ENCODE results near the gene BIN2. TPM values are rescaled to one million over a fixed set of nuclear protein-coding genes. Genes with fewer than 3 reads are reported as not detected.
A peak's percentile ranks its signal among the peaks of the same experiment; 100 is the strongest.

Gene BIN2
- total RNA-seq, 1 experiment from 2014 or later = 0.39 TPM

DNA sequence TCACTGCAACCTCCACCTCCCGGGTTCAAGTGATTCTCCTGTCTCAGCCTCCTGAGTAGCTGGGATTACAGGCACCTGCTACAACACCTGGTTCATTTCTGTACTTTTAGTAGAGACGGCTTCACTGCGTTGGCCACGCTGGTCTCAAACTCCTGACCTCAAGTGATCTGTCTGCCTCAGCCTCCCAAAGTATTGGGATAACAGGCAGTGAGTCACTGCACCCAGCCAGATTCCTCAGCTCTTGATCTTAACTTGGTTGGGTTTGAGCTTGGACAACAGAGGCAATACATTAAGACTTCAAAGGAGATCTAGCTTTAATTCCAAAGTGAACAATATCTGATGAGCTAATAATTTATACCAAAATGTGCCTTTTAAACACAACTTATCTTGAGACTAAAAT, 79.7 kb downstream of the BIN2 start:
- no peak for ATAC-seq
- ChIA-PET POLR2A (interaction anchor here (0.8 kb wide), 1 partner anchor 167 kb away, joined by 11 read pairs; no protein-coding TSS in a partner anchor), CTCF (no interaction called here)
- no peak overlapping the region for H3K27ac ChIP-seq (ENCODE audit: low read length)
- no peaks in the 10 kb centered on the region for H3K9me3 ChIP-seq (ENCODE audit: control insufficient read depth, insufficient read depth, low read depth, low read length)
- intact Hi-C loops (cut with micrococcal nuclease; ENCODE audit: unreplicated experiment) (no loop called here), in situ Hi-C loops (cut with HindIII; ENCODE audit: low pct_unique_long_range_greater_than_20kb, low sequenced_read_pairs) (no loop called here)
- H3K4me1 ChIP-seq (ENCODE audit: control insufficient read depth, insufficient read depth, low read length) = peaks cover 9% of the 10 kb centered on the region
- H3K36me3 ChIP-seq (ENCODE audit: control insufficient read depth, insufficient read depth, low read length) = peaks cover 30% of the 10 kb centered on the region
- no peaks in the 10 kb centered on the region for H3K27me3 ChIP-seq (ENCODE audit: control insufficient read depth, insufficient read depth, low read length)
- H3K4me3 ChIP-seq (ENCODE audit: low read depth in 2 of 2, low read length in 2 of 2) = no peak overlapping the region
- DNase-seq (ENCODE audit: low read depth, low spot score) = no peak
- BruUV-seq (replicated peaks) = no TSS peak
- no peak for TF ChIP-seq SIN3A (IDR thresholded peaks at IDR 0.05; ENCODE audit: borderline replicate concordance, insufficient read depth, low read depth, low read length)
- TF ChIP-seq, protein P1, sequence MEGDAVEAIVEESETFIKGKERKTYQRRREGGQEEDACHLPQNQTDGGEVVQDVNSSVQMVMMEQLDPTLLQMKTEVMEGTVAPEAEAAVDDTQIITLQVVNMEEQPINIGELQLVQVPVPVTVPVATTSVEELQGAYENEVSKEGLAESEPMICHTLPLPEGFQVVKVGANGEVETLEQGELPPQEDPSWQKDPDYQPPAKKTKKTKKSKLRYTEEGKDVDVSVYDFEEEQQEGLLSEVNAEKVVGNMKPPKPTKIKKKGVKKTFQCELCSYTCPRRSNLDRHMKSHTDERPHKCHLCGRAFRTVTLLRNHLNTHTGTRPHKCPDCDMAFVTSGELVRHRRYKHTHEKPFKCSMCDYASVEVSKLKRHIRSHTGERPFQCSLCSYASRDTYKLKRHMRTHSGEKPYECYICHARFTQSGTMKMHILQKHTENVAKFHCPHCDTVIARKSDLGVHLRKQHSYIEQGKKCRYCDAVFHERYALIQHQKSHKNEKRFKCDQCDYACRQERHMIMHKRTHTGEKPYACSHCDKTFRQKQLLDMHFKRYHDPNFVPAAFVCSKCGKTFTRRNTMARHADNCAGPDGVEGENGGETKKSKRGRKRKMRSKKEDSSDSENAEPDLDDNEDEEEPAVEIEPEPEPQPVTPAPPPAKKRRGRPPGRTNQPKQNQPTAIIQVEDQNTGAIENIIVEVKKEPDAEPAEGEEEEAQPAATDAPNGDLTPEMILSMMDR (IDR thresholded peaks at IDR 0.05) = no peak
- TF ChIP-seq TCF7L2 (IDR thresholded peaks at IDR 0.05; ENCODE audit: low read depth, low read length) = no peak
- TF ChIP-seq, protein P2, sequence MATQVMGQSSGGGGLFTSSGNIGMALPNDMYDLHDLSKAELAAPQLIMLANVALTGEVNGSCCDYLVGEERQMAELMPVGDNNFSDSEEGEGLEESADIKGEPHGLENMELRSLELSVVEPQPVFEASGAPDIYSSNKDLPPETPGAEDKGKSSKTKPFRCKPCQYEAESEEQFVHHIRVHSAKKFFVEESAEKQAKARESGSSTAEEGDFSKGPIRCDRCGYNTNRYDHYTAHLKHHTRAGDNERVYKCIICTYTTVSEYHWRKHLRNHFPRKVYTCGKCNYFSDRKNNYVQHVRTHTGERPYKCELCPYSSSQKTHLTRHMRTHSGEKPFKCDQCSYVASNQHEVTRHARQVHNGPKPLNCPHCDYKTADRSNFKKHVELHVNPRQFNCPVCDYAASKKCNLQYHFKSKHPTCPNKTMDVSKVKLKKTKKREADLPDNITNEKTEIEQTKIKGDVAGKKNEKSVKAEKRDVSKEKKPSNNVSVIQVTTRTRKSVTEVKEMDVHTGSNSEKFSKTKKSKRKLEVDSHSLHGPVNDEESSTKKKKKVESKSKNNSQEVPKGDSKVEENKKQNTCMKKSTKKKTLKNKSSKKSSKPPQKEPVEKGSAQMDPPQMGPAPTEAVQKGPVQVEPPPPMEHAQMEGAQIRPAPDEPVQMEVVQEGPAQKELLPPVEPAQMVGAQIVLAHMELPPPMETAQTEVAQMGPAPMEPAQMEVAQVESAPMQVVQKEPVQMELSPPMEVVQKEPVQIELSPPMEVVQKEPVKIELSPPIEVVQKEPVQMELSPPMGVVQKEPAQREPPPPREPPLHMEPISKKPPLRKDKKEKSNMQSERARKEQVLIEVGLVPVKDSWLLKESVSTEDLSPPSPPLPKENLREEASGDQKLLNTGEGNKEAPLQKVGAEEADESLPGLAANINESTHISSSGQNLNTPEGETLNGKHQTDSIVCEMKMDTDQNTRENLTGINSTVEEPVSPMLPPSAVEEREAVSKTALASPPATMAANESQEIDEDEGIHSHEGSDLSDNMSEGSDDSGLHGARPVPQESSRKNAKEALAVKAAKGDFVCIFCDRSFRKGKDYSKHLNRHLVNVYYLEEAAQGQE (IDR thresholded peaks at IDR 0.05; ENCODE audit: insufficient read depth in 1 of 2, low read depth in 2 of 2, low read length in 1 of 2) = no peak
- TF ChIP-seq POLR2AphosphoS5 (IDR thresholded peaks at IDR 0.05; ENCODE audit: low read depth, low read length) = no peak

DNA sequence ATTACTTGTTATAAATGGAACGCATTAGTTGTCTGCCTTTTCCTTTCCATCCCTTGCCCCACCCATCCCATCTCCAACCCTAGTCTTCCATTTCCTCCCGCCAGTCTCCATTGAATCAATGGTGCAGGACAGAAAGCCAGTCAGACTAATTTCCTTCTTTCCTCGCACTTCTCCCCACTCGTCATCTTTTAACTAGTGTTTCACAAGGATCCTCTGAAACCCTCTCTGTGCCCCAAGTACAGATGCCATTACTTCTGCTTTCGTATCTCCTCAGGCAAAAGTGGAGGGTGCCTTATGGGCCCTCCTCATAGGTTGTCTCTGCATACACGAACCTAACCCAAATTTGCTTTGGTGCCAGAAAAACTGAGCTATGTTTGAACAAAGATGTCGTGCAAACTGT, 81.1 kb downstream of the BIN2 start:
- intact Hi-C loops (cut with micrococcal nuclease; ENCODE audit: unreplicated experiment) = no loop called here
- DNase-seq (ENCODE audit: low read depth, low spot score) (no peak), ATAC-seq (no peak)
- no peak overlapping the region for H3K27ac ChIP-seq (ENCODE audit: low read length)
- no peaks in the 10 kb centered on the region for H3K27me3 ChIP-seq (ENCODE audit: control insufficient read depth, insufficient read depth, low read length)
- peaks cover 12% of the 10 kb centered on the region for H3K4me1 ChIP-seq (ENCODE audit: control insufficient read depth, insufficient read depth, low read length)
- in situ Hi-C loops (cut with HindIII; ENCODE audit: low pct_unique_long_range_greater_than_20kb, low sequenced_read_pairs) = no loop called here
- H3K4me3 ChIP-seq (ENCODE audit: low read depth in 2 of 2, low read length in 2 of 2) = no peak overlapping the region
- peaks cover 30% of the 10 kb centered on the region for H3K36me3 ChIP-seq (ENCODE audit: control insufficient read depth, insufficient read depth, low read length)
- H3K9me3 ChIP-seq (ENCODE audit: control insufficient read depth, insufficient read depth, low read depth, low read length) = no peaks in the 10 kb centered on the region
- ChIA-PET POLR2A (interaction anchor here (0.6 kb wide), 1 partner anchor 55 kb away, joined by 3 read pairs; no protein-coding TSS in a partner anchor), CTCF (no interaction called here)
- no peak for TF ChIP-seq TCF7L2 (IDR thresholded peaks at IDR 0.05; ENCODE audit: low read depth, low read length)
- TF ChIP-seq, protein P2 (IDR thresholded peaks at IDR 0.05; ENCODE audit: insufficient read depth in 1 of 2, low read depth in 2 of 2, low read length in 1 of 2) = no peak
- TF ChIP-seq, protein P1 (IDR thresholded peaks at IDR 0.05) = no peak
- TF ChIP-seq SIN3A (IDR thresholded peaks at IDR 0.05; ENCODE audit: borderline replicate concordance, insufficient read depth, low read depth, low read length) = no peak
- TSS peak; percentile 64 for BruUV-seq (replicated peaks)

All from Panc1 (cell line).